CD4-positive, alpha-beta T cell treated with Interleukin-15 for 1 hour (primary cell): ENCODE results near the gene TBC1D5.

Experiments
- DNase-seq: peaks from one replicate; pipeline ENCODE4 v3.0.0-alpha.2; 2020

TBC1D5 gene

GRCh38 chr3:17266846-17267245 lies 475.6 kb downstream of the TBC1D5 start:
- DNase-seq: no peak

- no peak for DNase-seq
These were observed 480.6 kb downstream of the TBC1D5 start for GRCh38 chr3:17261627-17262369.

GRCh38 chr3:17260257-17260656 lies 482.2 kb downstream of the TBC1D5 start:
- DNase-seq: no peak

GRCh38 chr3:17259685-17260084 lies 482.7 kb downstream of the TBC1D5 start:
- DNase-seq: no peak

- DNase-seq: no peak
These were observed 483.5 kb downstream of the TBC1D5 start for GRCh38 chr3:17258823-17259436.

- no peak for DNase-seq
These were observed 485.2 kb downstream of the TBC1D5 start for GRCh38 chr3:17257269-17257668.

GRCh38 chr3:17243621-17244020 lies 498.8 kb downstream of the TBC1D5 start:
- no peak for DNase-seq

GRCh38 chr3:17239417-17239816 lies 503.0 kb downstream of the TBC1D5 start:
- DNase-seq: no peak

GRCh38 chr3:17238023-17238422 lies 504.4 kb downstream of the TBC1D5 start:
- no peak for DNase-seq

GRCh38 chr3:17235310-17235709 lies 507.1 kb downstream of the TBC1D5 start:
- no peak for DNase-seq

GRCh38 chr3:17234382-17234781 lies 508.0 kb downstream of the TBC1D5 start:
- DNase-seq: no peak

- DNase-seq: peak; percentile 29
These were observed 509.0 kb downstream of the TBC1D5 start for GRCh38 chr3:17233398-17233800.

- no peak for DNase-seq
These were observed 510.0 kb downstream of the TBC1D5 start for GRCh38 chr3:17232442-17232841.

- no peak for DNase-seq
These were observed 510.7 kb downstream of the TBC1D5 start for GRCh38 chr3:17231537-17232261.

GRCh38 chr3:17227472-17227871 lies 515.0 kb downstream of the TBC1D5 start:
- DNase-seq: no peak

- no peak for DNase-seq
These were observed 520.9 kb downstream of the TBC1D5 start for GRCh38 chr3:17221529-17221928.

- no peak for DNase-seq
These were observed 522.8 kb downstream of the TBC1D5 start for GRCh38 chr3:17219593-17219992.

GRCh38 chr3:17218587-17218986 lies 523.8 kb downstream of the TBC1D5 start:
- DNase-seq: no peak

GRCh38 chr3:17217588-17217987 lies 524.8 kb downstream of the TBC1D5 start:
- DNase-seq: no peak

GRCh38 chr3:17213102-17213501 lies 529.3 kb downstream of the TBC1D5 start:
- no peak for DNase-seq

GRCh38 chr3:17207979-17208378 lies 534.5 kb downstream of the TBC1D5 start:
- DNase-seq: no peak

- no peak for DNase-seq
These were observed 535.4 kb downstream of the TBC1D5 start for GRCh38 chr3:17207019-17207418.

GRCh38 chr3:17204049-17204650 lies 538.3 kb downstream of the TBC1D5 start:
- no peak for DNase-seq

- DNase-seq: no peak
These were observed 540.9 kb downstream of the TBC1D5 start for GRCh38 chr3:17201538-17201937.
